ENCODE measurements around the gene AVP.
A peak's percentile ranks its signal among the peaks of the same experiment; 100 is the strongest.
"Not testable (repeated sequence)": the region's sequence is repeated elsewhere in the genome, so short reads cannot be mapped to it uniquely, and the experiment has no call there.

AVP gene

GRCh38 chr20:3082955-3083952, 1.3 kb downstream of the AVP start:
- DNase-seq, result no peak

GRCh38 chr20:3082306-3082951, 2.1 kb downstream of the AVP start:
- no peak for DNase-seq

- DNase-seq, result no peak
These were observed 2.9 kb downstream of the AVP start for GRCh38 chr20:3081641-3082040.

GRCh38 chr20:3080939-3081388, 3.6 kb downstream of the AVP start:
- DNase-seq, result no peak

- no peak for DNase-seq
These were observed 6.8 kb downstream of the AVP start for GRCh38 chr20:3077618-3078134.

- DNase-seq, result not testable (repeated sequence)
These were observed 9.2 kb downstream of the AVP start for GRCh38 chr20:3075315-3075714.

GRCh38 chr20:3074812-3075211, 9.7 kb downstream of the AVP start:
- DNase-seq, result no peak

GRCh38 chr20:3073251-3073643, 11.3 kb downstream of the AVP start:
- DNase-seq, result not testable (repeated sequence)

- no peak for DNase-seq
These were observed 11.8 kb downstream of the AVP start for GRCh38 chr20:3072530-3073250.

- DNase-seq, result no peak
These were observed 12.7 kb downstream of the AVP start, which contains the start of gene OXT for GRCh38 chr20:3071610-3072529. OXT (plus strand) TSS chr20:3071620; CDS start chr20:3071656, 36 bp downstream.

- DNase-seq, result no peak
These were observed 13.3 kb downstream of the AVP start for GRCh38 chr20:3071266-3071609.

- no peak for DNase-seq
These were observed 13.8 kb downstream of the AVP start for GRCh38 chr20:3070725-3071124.

GRCh38 chr20:3068986-3069900, 15.3 kb downstream of the AVP start:
- DNase-seq, result peak; percentile 61

GRCh38 chr20:3068075-3068474, 16.4 kb downstream of the AVP start:
- DNase-seq, result no peak

- no peak for DNase-seq
These were observed 17.1 kb downstream of the AVP start for GRCh38 chr20:3067139-3068014.

GRCh38 chr20:3064119-3064518, 20.4 kb downstream of the AVP start:
- DNase-seq, result not testable (repeated sequence)

- DNase-seq, result no peak
These were observed 25.0 kb downstream of the AVP start for GRCh38 chr20:3059489-3059888.

- DNase-seq, result no peak
These were observed 33.0 kb downstream of the AVP start for GRCh38 chr20:3051385-3052019.

Data from NCI-H2107 (cell line).